NCI-H526 (cell line): ENCODE data around the gene SPAST.
"Not testable (repeated sequence)": the region's sequence is repeated elsewhere in the genome, so short reads cannot be mapped to it uniquely, and the experiment has no call there.

Source experiments
- DNase-seq, 2 experiments: peaks; one replicate each; lab custom pipeline; 2025; lab: John Stamatoyannopoulos, UW

The SPAST gene

GRCh38 chr2:32124660-32125059 is 61.3 kb downstream of the SPAST start:
- no peak for DNase-seq

- no peak for DNase-seq
Measured at GRCh38 chr2:32128636-32129035, 65.3 kb downstream of the SPAST start.

DNA sequence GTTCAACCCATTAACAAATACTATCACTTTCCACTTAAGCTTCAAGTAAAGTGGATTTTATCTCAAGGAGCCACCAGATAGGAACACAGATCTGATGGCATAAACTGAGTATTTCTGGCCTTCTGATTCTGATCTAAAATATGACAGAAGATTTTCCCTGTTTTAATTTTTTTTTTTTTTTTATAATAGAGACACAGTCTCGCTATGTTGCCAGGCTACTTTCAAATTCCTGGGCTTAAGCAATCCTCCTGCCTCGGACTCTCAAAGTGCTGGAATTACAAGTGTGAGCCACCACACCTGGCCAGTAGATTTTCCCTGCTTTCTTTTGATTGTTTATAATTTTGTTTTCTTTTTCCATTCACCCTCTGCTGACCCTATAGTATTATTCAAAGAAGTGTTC is 65.7 kb downstream of the SPAST start:
- no peak for DNase-seq

- DNase-seq, result no peak
Measured at GRCh38 chr2:32135409-32135808, 72.1 kb downstream of the SPAST start.

DNA sequence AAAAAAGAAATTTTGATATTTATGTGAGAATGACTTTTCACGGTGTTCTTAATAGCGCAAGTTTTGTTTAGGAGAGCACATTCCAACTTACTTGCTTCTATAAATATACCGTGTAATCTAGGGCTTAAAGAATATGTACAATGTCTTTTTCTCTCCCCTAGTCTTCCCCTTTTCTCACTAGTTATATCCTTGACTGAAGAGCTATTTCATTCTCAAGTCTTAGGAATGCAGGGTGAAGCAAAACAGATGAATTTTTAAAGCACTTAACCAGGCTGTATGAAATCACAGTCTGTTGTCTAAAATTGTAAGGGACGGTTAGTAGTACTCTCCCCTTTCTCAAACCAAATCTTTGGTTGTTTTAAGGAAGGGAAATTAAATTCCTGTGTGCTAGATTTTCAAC is 72.7 kb downstream of the SPAST start:
- DNase-seq, result no peak

DNA sequence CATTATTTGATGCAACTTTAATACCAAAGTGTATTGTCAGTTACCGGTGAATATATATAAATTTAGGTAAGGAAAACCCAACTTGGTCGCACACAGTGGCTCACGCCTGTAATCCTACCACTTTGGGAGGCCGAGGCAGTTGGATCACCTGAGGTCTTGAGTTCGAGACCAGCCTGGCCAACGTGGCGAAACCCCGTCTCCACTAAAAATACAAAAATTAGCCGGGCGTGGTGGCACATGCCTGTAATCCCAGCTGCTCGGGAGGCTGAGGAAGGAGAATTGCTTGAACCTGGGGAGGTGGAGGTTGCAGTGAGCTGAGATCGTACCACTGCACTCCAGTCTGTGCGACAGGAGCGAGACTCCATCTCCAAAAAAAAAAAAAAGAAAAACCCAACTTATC is 88.2 kb downstream of the SPAST start:
- DNase-seq, result not testable (repeated sequence)

DNA sequence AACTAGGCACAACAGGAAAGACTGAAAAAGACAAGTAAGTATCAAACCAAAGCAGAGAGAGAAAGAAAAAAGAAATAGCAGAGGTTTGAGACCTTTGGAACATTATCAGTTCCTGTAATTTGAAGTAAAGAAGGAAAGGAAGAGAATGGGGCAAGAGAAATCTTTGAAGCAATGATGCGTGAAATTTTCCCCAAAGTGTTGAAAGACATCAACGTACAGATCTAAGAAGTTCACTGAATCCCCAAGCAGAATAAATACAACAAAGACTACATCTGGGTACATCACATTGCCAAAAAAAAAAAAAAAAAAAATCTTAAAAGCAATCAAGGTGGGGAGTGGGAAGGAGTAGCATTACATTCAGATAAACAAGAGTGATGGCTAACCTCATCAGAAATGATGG is 96.3 kb downstream of the SPAST start:
- DNase-seq, result no peak

DNA sequence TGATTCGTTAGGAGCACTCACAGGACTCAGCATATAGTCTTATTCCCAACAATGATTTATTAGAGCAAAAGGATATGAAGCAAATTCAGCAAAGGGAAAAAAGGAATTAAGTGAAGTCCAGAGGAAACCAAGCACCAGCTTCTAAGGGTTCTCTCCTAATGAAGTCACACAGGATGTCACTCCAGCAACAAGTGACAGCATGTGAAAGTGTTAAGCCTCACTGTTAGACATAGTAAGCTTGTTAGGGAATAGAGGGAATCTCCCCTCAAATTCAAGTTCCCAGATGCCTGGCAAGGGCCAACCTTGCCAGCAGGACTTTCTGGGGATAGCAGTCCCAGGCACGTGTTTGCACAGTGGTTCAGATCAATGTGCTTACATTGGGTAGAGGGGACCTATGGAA is 97.9 kb downstream of the SPAST start:
- DNase-seq, result no peak

GRCh38 chr2:32164254-32164653 is 100.9 kb downstream of the SPAST start:
- DNase-seq, result not testable (repeated sequence)

- not testable (repeated sequence) for DNase-seq
Measured at GRCh38 chr2:32165027-32165347, 101.6 kb downstream of the SPAST start.

- DNase-seq, result no peak
Measured at GRCh38 chr2:32166115-32166574, 102.8 kb downstream of the SPAST start.

DNA sequence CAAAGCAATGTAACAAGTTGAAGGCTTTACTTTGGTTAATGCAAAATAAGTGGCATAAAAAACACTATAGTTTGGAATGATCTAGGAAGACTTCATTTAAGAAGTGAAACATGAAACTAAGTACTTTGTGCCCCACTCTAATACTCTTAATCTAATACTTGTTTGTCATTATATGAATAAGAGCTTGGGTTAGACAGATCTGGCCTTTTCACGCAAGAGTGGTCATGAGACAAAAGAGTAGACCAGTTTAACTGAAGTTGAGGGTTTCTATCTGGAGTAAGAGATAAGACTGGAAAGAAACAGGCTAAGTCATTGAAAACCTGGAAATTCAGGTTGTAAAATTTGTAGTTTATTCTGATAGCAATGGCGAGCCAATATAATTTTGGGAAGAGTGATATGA is 105.2 kb downstream of the SPAST start:
- DNase-seq, result peak in 1 of 2 experiments; percentile 39

- DNase-seq, result no peak
Measured at GRCh38 chr2:32172870-32173269, 109.5 kb downstream of the SPAST start.

DNA sequence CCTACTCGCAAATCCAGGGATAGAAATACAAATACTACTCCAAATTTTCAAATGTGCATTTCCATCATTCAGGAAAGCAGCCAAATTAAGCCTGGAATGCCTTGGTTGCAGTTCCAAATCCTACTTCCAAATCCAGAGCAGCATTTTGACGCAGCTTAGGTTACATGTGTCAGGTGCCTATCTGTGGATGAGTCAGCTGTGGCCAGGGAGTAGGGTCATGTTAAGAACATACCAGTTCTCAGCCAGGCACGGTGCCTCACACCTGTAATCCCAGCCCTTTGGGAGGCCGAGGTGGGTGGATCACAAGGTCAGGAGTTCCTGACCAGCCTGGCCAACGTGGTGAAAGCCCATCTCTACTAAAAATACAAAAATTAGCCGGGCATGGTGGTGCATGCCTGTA is 119.3 kb downstream of the SPAST start:
- DNase-seq, result no peak

DNA sequence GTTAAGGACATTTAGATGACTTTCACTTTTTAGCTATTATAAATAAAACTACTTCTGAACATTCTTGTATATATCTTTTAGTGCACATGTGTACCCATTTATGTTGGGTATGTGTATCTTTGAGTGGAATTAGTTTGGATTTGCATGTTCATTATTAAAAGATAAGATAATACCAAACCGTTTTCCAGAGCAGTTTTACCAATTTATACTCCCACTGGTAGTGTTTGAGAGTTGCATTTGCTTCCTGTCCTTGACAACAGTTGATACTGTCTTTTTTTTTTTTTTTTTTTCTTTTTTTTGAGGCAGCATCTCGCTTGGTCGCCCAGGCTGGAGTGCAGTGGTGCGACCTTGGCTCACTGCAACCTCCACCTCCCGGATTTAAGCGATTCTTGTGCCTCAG is 125.7 kb downstream of the SPAST start:
- peak in 1 of 2 experiments; percentile 12 for DNase-seq

DNA sequence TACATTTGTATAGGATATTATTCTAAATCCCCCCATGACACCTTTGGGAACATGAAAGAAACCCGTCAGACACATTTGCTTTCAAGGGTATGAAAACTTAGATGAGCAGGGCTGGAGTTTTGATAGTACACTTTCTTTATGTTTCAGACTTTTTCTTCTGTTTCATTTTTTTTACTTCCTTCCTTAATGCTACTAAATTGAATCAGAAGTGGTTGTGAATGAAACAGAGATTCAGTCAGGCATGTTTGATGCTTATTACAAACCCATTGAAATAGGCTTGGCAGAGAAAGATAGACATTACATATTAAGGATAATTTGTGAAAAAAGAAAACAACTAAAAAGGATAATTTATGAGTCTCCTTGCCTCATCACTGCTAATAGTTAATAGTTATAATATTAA is 129.1 kb downstream of the SPAST start:
- no peak for DNase-seq

- no peak for DNase-seq
Measured at GRCh38 chr2:32200814-32201213, 137.5 kb downstream of the SPAST start.

- not testable (repeated sequence) for DNase-seq
Measured at GRCh38 chr2:32203428-32203827, 140.1 kb downstream of the SPAST start.
